Gastroesophageal sphincter (tissue), 3 donors: ENCODE measurements around the gene KRAS.

ENCODE experiments used
- CTCF ChIP-seq, 4 experiments: fragments of 200-600 bp in 2 of 4; fragments of 450-650 bp in 2 of 4; sonication (generic) in 1 of 4; IDR thresholded peaks; one replicate each; pipeline ENCODE4 v1.5.1; 2017 to 2019; ENCODE audit warnings: antibody characterized with exemption in 4 of 4, mild to moderate bottlenecking in 2 of 4, moderate library complexity in 2 of 4
- EP300 ChIP-seq: sonication (generic); formaldehyde crosslinking; IDR thresholded peaks from one replicate; pipeline ENCODE4 v1.6.1; 2017; ENCODE audit warnings: antibody characterized with exemption, mild to moderate bottlenecking
- POLR2A ChIP-seq, 2 donors: fragments of 450-650 bp; IDR thresholded peaks; one replicate each; pipeline ENCODE4 v1.6.1; 2017; ENCODE audit warnings: antibody characterized with exemption in 2 of 2, mild to moderate bottlenecking in 2 of 2, moderate library complexity in 1 of 2
- POLR2AphosphoS5 ChIP-seq: sonication (generic); formaldehyde crosslinking; IDR thresholded peaks from one replicate; pipeline ENCODE4 v1.6.1; 2017; ENCODE audit warnings: antibody characterized with exemption

GRCh38 chr12:25248732-25249131, 2.0 kb downstream of the KRAS start:
- TF ChIP-seq CTCF (IDR thresholded peaks at IDR 0.05) (no peak), EP300 (no peak), POLR2A (IDR thresholded peaks at IDR 0.05) (no peak), POLR2AphosphoS5 (no peak)
